ENCODE results near the gene MEGF9.

DNA sequence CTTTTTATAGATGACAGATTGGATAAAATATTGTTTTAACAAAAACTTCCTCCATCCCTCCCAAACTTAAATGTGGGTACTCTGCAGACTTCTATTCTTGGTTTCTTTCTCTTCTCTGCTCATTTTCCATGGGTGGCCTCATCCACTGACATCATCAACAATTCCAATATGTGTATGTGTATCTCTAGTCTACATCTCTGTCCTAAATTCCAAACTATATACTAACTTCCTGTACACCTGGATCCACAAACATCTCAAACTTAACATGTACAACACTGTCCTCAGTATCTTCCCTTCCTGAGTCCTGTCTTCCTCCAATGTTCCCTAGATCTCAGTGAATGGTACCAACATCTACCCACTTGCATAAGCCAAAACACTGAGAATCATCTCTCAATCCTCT, 105.8 kb downstream of the MEGF9 start:
- TF ChIP-seq, protein P1, sequence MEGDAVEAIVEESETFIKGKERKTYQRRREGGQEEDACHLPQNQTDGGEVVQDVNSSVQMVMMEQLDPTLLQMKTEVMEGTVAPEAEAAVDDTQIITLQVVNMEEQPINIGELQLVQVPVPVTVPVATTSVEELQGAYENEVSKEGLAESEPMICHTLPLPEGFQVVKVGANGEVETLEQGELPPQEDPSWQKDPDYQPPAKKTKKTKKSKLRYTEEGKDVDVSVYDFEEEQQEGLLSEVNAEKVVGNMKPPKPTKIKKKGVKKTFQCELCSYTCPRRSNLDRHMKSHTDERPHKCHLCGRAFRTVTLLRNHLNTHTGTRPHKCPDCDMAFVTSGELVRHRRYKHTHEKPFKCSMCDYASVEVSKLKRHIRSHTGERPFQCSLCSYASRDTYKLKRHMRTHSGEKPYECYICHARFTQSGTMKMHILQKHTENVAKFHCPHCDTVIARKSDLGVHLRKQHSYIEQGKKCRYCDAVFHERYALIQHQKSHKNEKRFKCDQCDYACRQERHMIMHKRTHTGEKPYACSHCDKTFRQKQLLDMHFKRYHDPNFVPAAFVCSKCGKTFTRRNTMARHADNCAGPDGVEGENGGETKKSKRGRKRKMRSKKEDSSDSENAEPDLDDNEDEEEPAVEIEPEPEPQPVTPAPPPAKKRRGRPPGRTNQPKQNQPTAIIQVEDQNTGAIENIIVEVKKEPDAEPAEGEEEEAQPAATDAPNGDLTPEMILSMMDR (IDR thresholded peaks at IDR 0.05; ENCODE audit: poor library complexity): no peak
- TF ChIP-seq EZH2 (IDR thresholded peaks at IDR 0.05; ENCODE audit: borderline replicate concordance) (no peak), EZH2phosphoT487 (IDR thresholded peaks at IDR 0.05; ENCODE audit: low read depth, severe bottlenecking, unreplicated experiment) (no peak)
